Liver (tissue), 2 donors: Measurements from ENCODE around the gene CCND3.

Experiments used
- CTCF ChIP-seq: fragments of 150-350 bp; IDR thresholded peaks from 2 replicates; pipeline ENCODE4 v1.5.1; 2017; ENCODE audit warnings: improper control_type of control experiment, low read depth, low read length; ENCODE audit not compliant: missing input control
- YY1 ChIP-seq: IDR thresholded peaks from 2 replicates; pipeline ENCODE4 v1.6.1; 2016; ENCODE audit warnings: antibody characterized with exemption, mild to moderate bottlenecking
- donor health status: healthy.

- TF ChIP-seq CTCF = no peak
- no peak for TF ChIP-seq YY1
Observed at GRCh38 chr6:41885930-41886329, 55.7 kb downstream of the CCND3 start.
